HEK293 (cell line): ENCODE data around the gene KRI1.

Experiments
- CTCF ChIA-PET: fragments of 350-600 bp; formaldehyde crosslinking; extraction: SDS; loops from one replicate; lab custom pipeline; 2021; ENCODE audit warnings: antibody characterized with exemption; lab: Yijun Ruan, JAX
- POLR2A ChIA-PET: fragments of 300-600 bp; formaldehyde crosslinking; extraction: SDS; loops from one replicate; lab custom pipeline; 2020; ENCODE audit warnings: antibody characterized with exemption, inconsistent platforms; lab: Yijun Ruan, JAX
- H3K27ac ChIP-seq: fragments of 200-500 bp; sonication (Bioruptor generic); 2 replicates; pipeline ENCODE4 v1.5.1; 2014; ENCODE audit warnings: low read depth, low read length, control low read depth, inconsistent platforms; ENCODE audit errors: extremely low read depth
- H3K36me3 ChIP-seq, 2 experiments: fragments of 200-500 bp in 1 of 2; sonication (Bioruptor generic) in 1 of 2; 1 replicate in 1 of 2; 2 replicates in 1 of 2; pipeline ENCODE4 v1.5.1; 2014 to 2017; ENCODE audit warnings: inconsistent platforms in 2 of 2, low read length in 2 of 2; ENCODE audit not compliant: control insufficient read depth in 2 of 2, insufficient read depth in 1 of 2
- H3K4me1 ChIP-seq: fragments of 200-500 bp; sonication (Bioruptor generic); 2 replicates; pipeline ENCODE4 v1.5.1; 2014; ENCODE audit warnings: mild to moderate bottlenecking, low read length, inconsistent platforms; ENCODE audit not compliant: control insufficient read depth, insufficient read depth
- H3K4me3 ChIP-seq: 2 replicates; pipeline ENCODE4 v1.5.1; 2011; ENCODE audit warnings: low read depth, mild to moderate bottlenecking, control low read depth, low read length, moderate library complexity
- H3K9me3 ChIP-seq: fragments of 200-500 bp; sonication (Bioruptor generic); 2 replicates; pipeline ENCODE4 v1.5.1; 2014; ENCODE audit warnings: low read depth, low read length, inconsistent platforms; ENCODE audit not compliant: control insufficient read depth, insufficient read depth
- KLF7 ChIP-seq: fragments of 450-650 bp; formaldehyde crosslinking; IDR thresholded peaks from 2 replicates; pipeline ENCODE4 v1.5.1; 2016; ENCODE audit warnings: missing biosample characterization, missing genetic modification characterization, borderline replicate concordance
- SCRT2 ChIP-seq: fragments of 450-650 bp; formaldehyde crosslinking; IDR thresholded peaks from 2 replicates; pipeline ENCODE4 v1.5.1; 2016; ENCODE audit warnings: missing biosample characterization, missing genetic modification characterization
- SP7 ChIP-seq: fragments of 450-650 bp; formaldehyde crosslinking; IDR thresholded peaks from 2 replicates; pipeline ENCODE4 v1.5.1; 2016; ENCODE audit warnings: missing biosample characterization, missing genetic modification characterization
- ZBTB48 ChIP-seq: fragments of 450-650 bp; formaldehyde crosslinking; IDR thresholded peaks from 2 replicates; pipeline ENCODE4 v1.5.1; 2016; ENCODE audit warnings: missing biosample characterization, missing genetic modification characterization
- ZNF121 ChIP-seq: fragments of 450-650 bp; formaldehyde crosslinking; IDR thresholded peaks from 2 replicates; pipeline ENCODE4 v1.5.1; 2016; ENCODE audit warnings: missing biosample characterization, missing genetic modification characterization
- ZNF157 ChIP-seq: fragments of 450-650 bp; formaldehyde crosslinking; IDR thresholded peaks from 2 replicates; pipeline ENCODE4 v1.5.1; 2016; ENCODE audit warnings: missing biosample characterization, missing genetic modification characterization
- ZNF2 ChIP-seq: fragments of 450-650 bp; formaldehyde crosslinking; IDR thresholded peaks from 2 replicates; pipeline ENCODE4 v1.5.1; 2016; ENCODE audit warnings: missing biosample characterization, missing genetic modification characterization
- ZNF350 ChIP-seq: fragments of 450-650 bp; formaldehyde crosslinking; IDR thresholded peaks from 2 replicates; pipeline ENCODE4 v1.5.0; 2017; ENCODE audit warnings: missing biosample characterization, mild to moderate bottlenecking, missing genetic modification characterization
- ZNF391 ChIP-seq: fragments of 450-650 bp; formaldehyde crosslinking; IDR thresholded peaks from 2 replicates; pipeline ENCODE4 v1.5.1; 2016; ENCODE audit warnings: low read depth, missing biosample characterization, missing genetic modification characterization, borderline replicate concordance
- ZNF423 ChIP-seq: fragments of 450-650 bp; formaldehyde crosslinking; IDR thresholded peaks from 2 replicates; pipeline ENCODE4 v1.5.1; 2016; ENCODE audit warnings: missing biosample characterization, missing genetic modification characterization
- ZNF521 ChIP-seq: fragments of 450-650 bp; formaldehyde crosslinking; IDR thresholded peaks from 2 replicates; pipeline ENCODE4 v1.5.1; 2017; ENCODE audit warnings: missing biosample characterization, mild to moderate bottlenecking, missing genetic modification characterization
- ZNF600 ChIP-seq: fragments of 450-650 bp; formaldehyde crosslinking; IDR thresholded peaks from 2 replicates; pipeline ENCODE4 v1.5.1; 2016; ENCODE audit warnings: missing biosample characterization, missing genetic modification characterization
- ZNF658 ChIP-seq: fragments of 450-650 bp; formaldehyde crosslinking; IDR thresholded peaks from 2 replicates; pipeline ENCODE4; 2016; ENCODE audit warnings: missing biosample characterization, missing genetic modification characterization
- ZNF677 ChIP-seq: fragments of 450-650 bp; IDR thresholded peaks from 2 replicates; pipeline ENCODE4 v1.5.0; 2018; ENCODE audit warnings: missing biosample characterization, mild to moderate bottlenecking, missing genetic modification characterization, moderate library complexity
- TF ChIP-seq, protein P1 (sequence below): fragments of 450-650 bp; formaldehyde crosslinking; IDR thresholded peaks from 2 replicates; pipeline ENCODE4 v1.5.1; 2016; ENCODE audit warnings: missing biosample characterization, missing genetic modification characterization, borderline replicate concordance
- TF ChIP-seq, protein P2 (sequence below): fragments of 450-650 bp; IDR thresholded peaks from 2 replicates; pipeline ENCODE4 v1.5.1; 2018; ENCODE audit warnings: missing biosample characterization, missing genetic modification characterization

Gene KRI1

DNA sequence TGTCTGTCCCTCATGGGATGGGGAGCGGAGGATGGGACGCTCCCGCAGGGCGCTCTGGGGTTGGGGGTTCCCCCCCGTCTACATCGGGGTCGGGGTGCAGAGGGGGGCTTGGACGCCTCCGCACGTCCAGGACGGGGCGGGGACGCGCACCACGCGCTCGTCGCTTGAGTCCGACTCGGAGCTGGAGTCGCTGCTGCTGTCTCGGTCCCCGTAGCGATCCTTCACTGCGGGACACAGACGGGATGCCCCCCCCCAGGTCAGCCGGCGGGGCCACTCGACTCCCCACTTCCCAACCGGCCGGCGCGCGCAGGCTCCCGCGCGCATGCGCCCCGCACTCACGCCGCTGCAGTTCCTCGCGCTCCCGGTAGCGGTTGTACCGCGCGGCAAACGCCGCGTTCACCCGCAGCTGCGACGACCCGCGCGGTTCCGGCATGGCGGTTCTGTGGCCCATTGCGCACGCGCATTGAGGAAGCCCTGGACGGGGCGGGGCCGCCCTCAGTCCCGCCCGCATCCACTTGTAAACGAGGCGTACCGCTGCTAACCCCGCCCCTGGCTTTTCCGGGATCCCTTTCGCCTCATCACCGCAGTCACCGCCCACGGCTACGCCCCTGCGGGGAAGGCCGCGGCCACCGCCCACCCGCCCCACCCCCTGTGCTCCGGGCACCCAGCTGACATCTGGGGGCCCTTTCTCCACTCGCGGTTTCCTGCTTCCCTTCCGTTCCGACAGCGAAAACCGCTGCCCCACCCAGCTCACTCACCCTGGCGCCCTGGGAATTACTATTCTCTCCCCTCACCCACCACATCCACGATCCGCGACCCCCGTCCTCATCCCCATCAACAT, at the start of gene KRI1 (continued):
- TF ChIP-seq ZNF350 (tag by site-specific recombination) (no peak), ZNF157 (tag by site-specific recombination) (no peak), ZNF2 (tag by site-specific recombination) (peak; percentile 73; the same call in 1 of the 2 replicates), ZNF521 (tag by site-specific recombination) (no peak), ZNF391 (tag by site-specific recombination) (0 out of 2 replicates have a peak, but pooled peaks have one; percentile 5), SCRT2 (tag by site-specific recombination) (peak; percentile 83), KLF7 (tag by site-specific recombination) (peak; percentile 82), ZNF658 (tag by site-specific recombination) (no peak)

DNA sequence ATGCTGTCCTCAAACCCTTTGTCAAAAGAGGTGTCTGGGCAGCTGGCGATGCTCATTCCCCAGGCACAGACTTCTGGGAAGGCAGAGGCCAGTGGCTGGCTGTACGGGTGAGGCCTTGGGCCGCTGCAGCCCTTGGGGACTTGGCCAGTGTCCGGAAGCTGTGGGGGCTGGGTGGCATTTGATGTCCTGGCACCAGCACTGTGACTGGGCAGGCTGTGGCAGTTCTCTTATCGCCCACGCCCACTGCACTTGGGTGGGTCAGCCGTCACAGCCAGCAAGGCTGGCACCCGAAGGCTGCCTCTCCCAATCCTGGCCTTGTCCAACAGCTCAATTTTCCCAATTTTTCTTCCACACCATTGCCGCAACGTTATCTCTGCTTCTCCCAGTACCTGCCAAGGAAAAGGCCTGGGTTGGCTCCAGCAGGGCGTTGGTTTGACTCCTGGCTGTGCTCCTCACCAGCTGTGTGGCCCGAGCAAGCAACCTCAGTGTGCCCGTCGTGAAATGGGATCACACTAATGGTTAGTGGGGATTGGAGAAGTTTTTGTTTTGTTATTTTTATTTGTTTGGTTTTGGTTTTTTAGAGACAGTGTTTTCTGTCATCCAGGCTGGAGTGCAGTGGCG, 46.8 kb upstream of the KRI1 start:
- POLR2A ChIA-PET: no interaction called here
- Histone ChIP-seq H3K9me3 (no peaks in the 10 kb centered on the region), H3K36me3 (no peaks in the 10 kb centered on the region), H3K4me1 (no peaks in the 10 kb centered on the region), H3K27ac (no peak overlapping the region), H3K4me3 (no peak overlapping the region)
- CTCF ChIA-PET: interaction anchor here (0.6 to 2.6 kb wide), 2 partner anchors 31 to 178 kb away, joined by 3 to 10 read pairs; no protein-coding TSS in a partner anchor
- TF ChIP-seq ZNF423 (no peak), ZNF600 (peak; percentile 27; the same call in 1 of the 2 replicates)
- TF ChIP-seq, protein P1, sequence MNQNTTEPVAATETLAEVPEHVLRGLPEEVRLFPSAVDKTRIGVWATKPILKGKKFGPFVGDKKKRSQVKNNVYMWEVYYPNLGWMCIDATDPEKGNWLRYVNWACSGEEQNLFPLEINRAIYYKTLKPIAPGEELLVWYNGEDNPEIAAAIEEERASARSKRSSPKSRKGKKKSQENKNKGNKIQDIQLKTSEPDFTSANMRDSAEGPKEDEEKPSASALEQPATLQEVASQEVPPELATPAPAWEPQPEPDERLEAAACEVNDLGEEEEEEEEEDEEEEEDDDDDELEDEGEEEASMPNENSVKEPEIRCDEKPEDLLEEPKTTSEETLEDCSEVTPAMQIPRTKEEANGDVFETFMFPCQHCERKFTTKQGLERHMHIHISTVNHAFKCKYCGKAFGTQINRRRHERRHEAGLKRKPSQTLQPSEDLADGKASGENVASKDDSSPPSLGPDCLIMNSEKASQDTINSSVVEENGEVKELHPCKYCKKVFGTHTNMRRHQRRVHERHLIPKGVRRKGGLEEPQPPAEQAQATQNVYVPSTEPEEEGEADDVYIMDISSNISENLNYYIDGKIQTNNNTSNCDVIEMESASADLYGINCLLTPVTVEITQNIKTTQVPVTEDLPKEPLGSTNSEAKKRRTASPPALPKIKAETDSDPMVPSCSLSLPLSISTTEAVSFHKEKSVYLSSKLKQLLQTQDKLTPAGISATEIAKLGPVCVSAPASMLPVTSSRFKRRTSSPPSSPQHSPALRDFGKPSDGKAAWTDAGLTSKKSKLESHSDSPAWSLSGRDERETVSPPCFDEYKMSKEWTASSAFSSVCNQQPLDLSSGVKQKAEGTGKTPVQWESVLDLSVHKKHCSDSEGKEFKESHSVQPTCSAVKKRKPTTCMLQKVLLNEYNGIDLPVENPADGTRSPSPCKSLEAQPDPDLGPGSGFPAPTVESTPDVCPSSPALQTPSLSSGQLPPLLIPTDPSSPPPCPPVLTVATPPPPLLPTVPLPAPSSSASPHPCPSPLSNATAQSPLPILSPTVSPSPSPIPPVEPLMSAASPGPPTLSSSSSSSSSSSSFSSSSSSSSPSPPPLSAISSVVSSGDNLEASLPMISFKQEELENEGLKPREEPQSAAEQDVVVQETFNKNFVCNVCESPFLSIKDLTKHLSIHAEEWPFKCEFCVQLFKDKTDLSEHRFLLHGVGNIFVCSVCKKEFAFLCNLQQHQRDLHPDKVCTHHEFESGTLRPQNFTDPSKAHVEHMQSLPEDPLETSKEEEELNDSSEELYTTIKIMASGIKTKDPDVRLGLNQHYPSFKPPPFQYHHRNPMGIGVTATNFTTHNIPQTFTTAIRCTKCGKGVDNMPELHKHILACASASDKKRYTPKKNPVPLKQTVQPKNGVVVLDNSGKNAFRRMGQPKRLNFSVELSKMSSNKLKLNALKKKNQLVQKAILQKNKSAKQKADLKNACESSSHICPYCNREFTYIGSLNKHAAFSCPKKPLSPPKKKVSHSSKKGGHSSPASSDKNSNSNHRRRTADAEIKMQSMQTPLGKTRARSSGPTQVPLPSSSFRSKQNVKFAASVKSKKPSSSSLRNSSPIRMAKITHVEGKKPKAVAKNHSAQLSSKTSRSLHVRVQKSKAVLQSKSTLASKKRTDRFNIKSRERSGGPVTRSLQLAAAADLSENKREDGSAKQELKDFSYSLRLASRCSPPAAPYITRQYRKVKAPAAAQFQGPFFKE (tag by site-specific recombination): no peak

DNA sequence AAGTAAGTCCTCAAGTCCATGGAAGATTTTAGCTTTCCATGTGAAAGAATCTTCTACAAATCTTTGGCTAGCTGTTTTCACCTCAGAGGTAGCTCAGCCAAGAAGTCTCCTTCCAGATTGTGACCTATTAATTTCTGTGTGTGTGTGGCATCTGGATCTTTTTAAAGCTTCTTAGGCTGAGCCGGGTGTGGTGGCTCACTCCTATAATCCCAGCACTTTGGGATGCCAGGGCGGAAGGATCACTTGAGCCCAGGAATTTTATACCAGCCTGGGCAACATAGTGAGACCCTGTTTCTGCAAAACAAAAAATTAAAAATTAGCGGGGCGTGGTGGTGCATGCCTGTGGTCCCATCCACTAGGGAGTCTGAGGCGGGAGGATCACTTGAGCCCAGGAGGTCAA, 46.1 kb upstream of the KRI1 start:
- no peaks in the 10 kb centered on the region for H3K4me1 ChIP-seq
- ChIA-PET CTCF (interaction anchor here (0.5 to 2.6 kb wide), 5 partner anchors 15 to 772 kb away, joined by 3 to 10 read pairs (median 3); partner anchors contain the start of gene EPOR), POLR2A (no interaction called here)
- no peak overlapping the region for H3K4me3 ChIP-seq
- TF ChIP-seq SP7 (tag by site-specific recombination): no peak
- TF ChIP-seq ZBTB48: no peak
- peak; percentile 77; the same call in 1 of the 2 replicates for TF ChIP-seq ZNF121 (tag by site-specific recombination)
- TF ChIP-seq ZNF677 (tag by site-specific recombination): no peak
- TF ChIP-seq, protein P2, sequence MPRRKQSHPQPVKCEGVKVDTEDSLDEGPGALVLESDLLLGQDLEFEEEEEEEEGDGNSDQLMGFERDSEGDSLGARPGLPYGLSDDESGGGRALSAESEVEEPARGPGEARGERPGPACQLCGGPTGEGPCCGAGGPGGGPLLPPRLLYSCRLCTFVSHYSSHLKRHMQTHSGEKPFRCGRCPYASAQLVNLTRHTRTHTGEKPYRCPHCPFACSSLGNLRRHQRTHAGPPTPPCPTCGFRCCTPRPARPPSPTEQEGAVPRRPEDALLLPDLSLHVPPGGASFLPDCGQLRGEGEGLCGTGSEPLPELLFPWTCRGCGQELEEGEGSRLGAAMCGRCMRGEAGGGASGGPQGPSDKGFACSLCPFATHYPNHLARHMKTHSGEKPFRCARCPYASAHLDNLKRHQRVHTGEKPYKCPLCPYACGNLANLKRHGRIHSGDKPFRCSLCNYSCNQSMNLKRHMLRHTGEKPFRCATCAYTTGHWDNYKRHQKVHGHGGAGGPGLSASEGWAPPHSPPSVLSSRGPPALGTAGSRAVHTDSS (tag by site-specific recombination): no peak
- no peaks in the 10 kb centered on the region for H3K9me3 ChIP-seq
- no peaks in the 10 kb centered on the region for H3K36me3 ChIP-seq
- H3K27ac ChIP-seq: no peak overlapping the region
